A549 (cell line): ENCODE measurements around the gene TPD52L1. TPM values are rescaled to one million over a fixed set of nuclear protein-coding genes. Genes with fewer than 3 reads are reported as not detected.

ENCODE experiments used
- CBX2 ChIP-seq: fragments of 200-600 bp; sonication (generic); IDR thresholded peaks from 2 replicates; pipeline ENCODE4 v1.6.1; 2016; ENCODE audit warnings: low read depth, mild to moderate bottlenecking, borderline replicate concordance
- CBX8 ChIP-seq: fragments of 200-600 bp; sonication (generic); IDR thresholded peaks from 2 replicates; pipeline ENCODE4 v1.6.1; 2016
- EHF ChIP-seq: fragments of 250-450 bp; sonication (Bioruptor Pico); IDR thresholded peaks from 2 replicates; pipeline ENCODE4 v1.5.0; 2020; ENCODE audit warnings: mild to moderate bottlenecking
- FOSB ChIP-seq: fragments of 250-450 bp; sonication (Bioruptor Pico); IDR thresholded peaks from 2 replicates; pipeline ENCODE4 v1.5.0; 2020; ENCODE audit warnings: mild to moderate bottlenecking, moderate library complexity
- HDAC2 ChIP-seq: fragments of 200-600 bp; sonication (generic); IDR thresholded peaks from 2 replicates; pipeline ENCODE4 v1.6.1; 2016
- HEYL ChIP-seq: fragments of 250-450 bp; sonication (Bioruptor Pico); IDR thresholded peaks from 2 replicates; pipeline ENCODE4 v1.8.0; 2021; ENCODE audit warnings: mild to moderate bottlenecking, moderate library complexity
- HOXB13 ChIP-seq: fragments of 250-450 bp; sonication (Bioruptor Pico); IDR thresholded peaks from 2 replicates; pipeline ENCODE4 v1.5.0; 2020; ENCODE audit warnings: low read depth, mild to moderate bottlenecking, moderate library complexity
- KDM1A ChIP-seq: fragments of 200-600 bp; sonication (generic); IDR thresholded peaks from 2 replicates; pipeline ENCODE4 v1.6.1; 2016; ENCODE audit warnings: low read depth, mild to moderate bottlenecking
- KDM5A ChIP-seq: fragments of 200-600 bp; sonication (generic); IDR thresholded peaks from 2 replicates; pipeline ENCODE4 v1.6.1; 2016; ENCODE audit warnings: antibody characterized with exemption, mild to moderate bottlenecking
- MAX ChIP-seq: IDR thresholded peaks from 2 replicates; pipeline ENCODE4 v1.6.1; 2012
- MAZ ChIP-seq: fragments of 150-350 bp; IDR thresholded peaks from 2 replicates; pipeline ENCODE4 v1.6.1; 2014; ENCODE audit warnings: antibody characterized with exemption, low read depth, low read length, borderline replicate concordance
- MYC ChIP-seq: IDR thresholded peaks from 2 replicates; pipeline ENCODE4 v1.6.1; 2012; ENCODE audit warnings: mild to moderate bottlenecking, inconsistent platforms, low read length, improper control_type of control experiment, borderline replicate concordance
- NFE2L2 ChIP-seq: fragments of 150-350 bp; conservative IDR thresholded peaks from 2 replicates; pipeline ENCODE4 v1.6.1; 2014; ENCODE audit warnings: low read length
- PHF8 ChIP-seq: fragments of 200-600 bp; sonication (generic); IDR thresholded peaks from 2 replicates; pipeline ENCODE4 v1.6.1; 2016; ENCODE audit warnings: low read depth, mild to moderate bottlenecking, antibody characterized with exemption, moderate library complexity, borderline replicate concordance
- POLR2AphosphoS2 ChIP-seq: conservative IDR thresholded peaks from 2 replicates; pipeline ENCODE4 v1.6.1; 2012; ENCODE audit warnings: low read length, improper control_type of control experiment, inconsistent platforms
- RAD21 ChIP-seq, 2 experiments: fragments of >200 bp in 1 of 2; sonication (Bioruptor Twin) in 1 of 2; formaldehyde crosslinking in 1 of 2; IDR thresholded peaks in 1 of 2; conservative IDR thresholded peaks in 1 of 2; 2 replicates in 1 of 2; 3 replicates in 1 of 2; pipeline ENCODE4 v1.6.1; 2012 to 2018; ENCODE audit warnings: inconsistent platforms in 1 of 2
- SMC3 ChIP-seq: fragments of >200 bp; sonication (Bioruptor Twin); formaldehyde crosslinking; IDR thresholded peaks from 3 replicates; pipeline ENCODE4 v1.6.1; 2018; ENCODE audit warnings: inconsistent platforms
- SREBF2 ChIP-seq: fragments of 450-650 bp; IDR thresholded peaks from 2 replicates; pipeline ENCODE4 v1.6.1; 2014; ENCODE audit warnings: mild to moderate bottlenecking, moderate library complexity
- USF2 ChIP-seq: fragments of 450-650 bp; IDR thresholded peaks from 2 replicates; pipeline ENCODE4 v1.6.1; 2014; ENCODE audit warnings: antibody characterized with exemption
- polyA plus RNA-seq, 4 experiments: library from polyadenylated mRNA; depleted of rRNA in 3 of 4; stranded (reverse); fragments of >200 nt; fragmentation: RNase III in 1 of 4; extraction: RNeasy Plus Mini Kit Qiagen cat#74134 plus additional on column Dnase treatment in 1 of 4; gene quantifications; 2 replicates in 3 of 4; 3 replicates in 1 of 4; pipeline ENCODE4 v1.2.3, GENCODE V29; 2011 to 2017
- TF ChIP-seq, protein P1 (sequence below): fragments of >200 bp; sonication (Bioruptor Twin); formaldehyde crosslinking; IDR thresholded peaks from 3 replicates; pipeline ENCODE4 v1.5.1; 2016
- TF ChIP-seq, protein P2 (sequence below): fragments of 250-450 bp; sonication (Bioruptor Pico); IDR thresholded peaks from 2 replicates; pipeline ENCODE4 v1.5.0; 2021; ENCODE audit warnings: mild to moderate bottlenecking, moderate library complexity, borderline replicate concordance
- TF ChIP-seq, protein P3 (sequence below): IDR thresholded peaks from 2 replicates; pipeline ENCODE4 v1.6.1; 2012

TPD52L1 gene
- polyA plus RNA-seq, 2 of the 4 experiments (the other 2 are of a cell fraction): 90.1 to 144 TPM

DNA sequence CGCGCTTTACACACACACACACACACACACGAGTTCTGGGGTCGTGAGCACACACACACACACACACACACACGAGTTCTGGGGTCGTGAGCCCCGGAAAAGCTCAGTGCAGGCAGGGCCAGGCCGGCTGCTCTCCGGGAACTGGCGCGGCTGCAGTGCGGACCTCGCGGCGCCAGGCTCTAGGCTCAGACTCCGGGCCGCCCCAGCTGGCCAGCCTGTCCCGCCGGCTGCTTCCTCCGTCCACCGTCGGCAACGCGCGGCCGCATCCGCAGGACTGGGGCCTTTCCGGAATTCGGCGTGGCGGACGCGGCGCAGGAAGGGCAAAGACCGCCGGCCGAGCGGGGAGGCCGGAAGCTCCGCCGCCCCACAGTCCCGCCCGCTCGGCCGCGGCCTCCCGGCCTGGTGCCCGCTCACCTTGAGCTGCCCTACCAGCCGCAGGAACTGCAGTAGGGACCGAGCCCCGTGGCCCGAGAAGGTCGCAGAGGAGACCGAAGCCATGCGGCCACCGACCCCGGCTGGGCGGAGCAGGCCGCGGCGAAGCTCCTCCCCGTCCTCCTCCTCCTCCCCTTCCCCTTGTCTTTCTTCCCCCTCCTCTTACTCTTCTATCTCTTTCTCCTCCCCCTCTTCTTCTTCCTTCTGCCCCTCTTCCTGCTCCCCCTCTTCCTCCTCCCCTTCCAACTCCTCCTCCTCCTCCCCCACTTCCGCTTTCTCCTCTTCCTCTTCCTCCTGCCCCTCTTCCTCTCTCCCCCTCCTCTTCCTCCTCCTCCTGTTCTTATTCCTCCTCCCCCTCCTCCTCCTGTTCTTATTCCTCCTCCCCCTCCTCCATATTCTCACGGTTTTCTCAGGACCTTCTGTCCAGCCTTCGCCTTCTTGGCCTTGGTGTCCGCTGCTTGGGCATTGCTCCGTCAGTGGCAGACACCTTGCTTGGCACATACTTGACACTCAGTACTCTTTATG is 148.1 kb downstream of the TPD52L1 start, which contains the start of gene HDDC2 (continued):
- TF ChIP-seq, protein P1, sequence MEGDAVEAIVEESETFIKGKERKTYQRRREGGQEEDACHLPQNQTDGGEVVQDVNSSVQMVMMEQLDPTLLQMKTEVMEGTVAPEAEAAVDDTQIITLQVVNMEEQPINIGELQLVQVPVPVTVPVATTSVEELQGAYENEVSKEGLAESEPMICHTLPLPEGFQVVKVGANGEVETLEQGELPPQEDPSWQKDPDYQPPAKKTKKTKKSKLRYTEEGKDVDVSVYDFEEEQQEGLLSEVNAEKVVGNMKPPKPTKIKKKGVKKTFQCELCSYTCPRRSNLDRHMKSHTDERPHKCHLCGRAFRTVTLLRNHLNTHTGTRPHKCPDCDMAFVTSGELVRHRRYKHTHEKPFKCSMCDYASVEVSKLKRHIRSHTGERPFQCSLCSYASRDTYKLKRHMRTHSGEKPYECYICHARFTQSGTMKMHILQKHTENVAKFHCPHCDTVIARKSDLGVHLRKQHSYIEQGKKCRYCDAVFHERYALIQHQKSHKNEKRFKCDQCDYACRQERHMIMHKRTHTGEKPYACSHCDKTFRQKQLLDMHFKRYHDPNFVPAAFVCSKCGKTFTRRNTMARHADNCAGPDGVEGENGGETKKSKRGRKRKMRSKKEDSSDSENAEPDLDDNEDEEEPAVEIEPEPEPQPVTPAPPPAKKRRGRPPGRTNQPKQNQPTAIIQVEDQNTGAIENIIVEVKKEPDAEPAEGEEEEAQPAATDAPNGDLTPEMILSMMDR: no peak
- TF ChIP-seq, protein P2, sequence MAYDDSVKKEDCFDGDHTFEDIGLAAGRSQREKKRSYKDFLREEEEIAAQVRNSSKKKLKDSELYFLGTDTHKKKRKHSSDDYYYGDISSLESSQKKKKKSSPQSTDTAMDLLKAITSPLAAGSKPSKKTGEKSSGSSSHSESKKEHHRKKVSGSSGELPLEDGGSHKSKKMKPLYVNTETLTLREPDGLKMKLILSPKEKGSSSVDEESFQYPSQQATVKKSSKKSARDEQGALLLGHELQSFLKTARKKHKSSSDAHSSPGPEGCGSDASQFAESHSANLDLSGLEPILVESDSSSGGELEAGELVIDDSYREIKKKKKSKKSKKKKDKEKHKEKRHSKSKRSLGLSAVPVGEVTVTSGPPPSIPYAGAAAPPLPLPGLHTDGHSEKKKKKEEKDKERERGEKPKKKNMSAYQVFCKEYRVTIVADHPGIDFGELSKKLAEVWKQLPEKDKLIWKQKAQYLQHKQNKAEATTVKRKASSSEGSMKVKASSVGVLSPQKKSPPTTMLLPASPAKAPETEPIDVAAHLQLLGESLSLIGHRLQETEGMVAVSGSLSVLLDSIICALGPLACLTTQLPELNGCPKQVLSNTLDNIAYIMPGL: peak; percentile 69; the same call in 1 of the 2 replicates
- TF ChIP-seq EHF (CRISPR knock-in tag) (no peak), MYC (0 out of 2 replicates have a peak, but pooled peaks have one; percentile 40), KDM1A (no peak), PHF8 (peak; percentile 92), RAD21 (conservative IDR thresholded peaks at IDR 0.05 in 1 of 2, IDR thresholded peaks at IDR 0.05 in 1 of 2) (no peak), CBX2 (no peak), HDAC2 (no peak), MAZ (no peak), FOSB (CRISPR knock-in tag) (no peak), SMC3 (no peak), KDM5A (no peak), CBX8 (no peak), SREBF2 (no peak), NFE2L2 (no peak), MAX (peak; percentile 76), POLR2AphosphoS2 (no peak), HEYL (CRISPR knock-in tag) (no peak), HOXB13 (CRISPR knock-in tag) (no peak), USF2 (no peak)
- TF ChIP-seq, protein P3, sequence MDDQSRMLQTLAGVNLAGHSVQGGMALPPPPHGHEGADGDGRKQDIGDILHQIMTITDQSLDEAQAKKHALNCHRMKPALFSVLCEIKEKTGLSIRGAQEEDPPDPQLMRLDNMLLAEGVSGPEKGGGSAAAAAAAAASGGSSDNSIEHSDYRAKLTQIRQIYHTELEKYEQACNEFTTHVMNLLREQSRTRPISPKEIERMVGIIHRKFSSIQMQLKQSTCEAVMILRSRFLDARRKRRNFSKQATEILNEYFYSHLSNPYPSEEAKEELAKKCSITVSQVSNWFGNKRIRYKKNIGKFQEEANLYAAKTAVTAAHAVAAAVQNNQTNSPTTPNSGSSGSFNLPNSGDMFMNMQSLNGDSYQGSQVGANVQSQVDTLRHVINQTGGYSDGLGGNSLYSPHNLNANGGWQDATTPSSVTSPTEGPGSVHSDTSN: no peak
